ENCODE data around the gene TMEM131L. TPM values are rescaled to one million over a fixed set of nuclear protein-coding genes. Genes with fewer than 3 reads are reported as not detected.

Gene TMEM131L
- polyA plus RNA-seq, 2 of the 4 experiments (the other 2 are of a cell fraction) = 3.4 to 5.0 TPM

DNA sequence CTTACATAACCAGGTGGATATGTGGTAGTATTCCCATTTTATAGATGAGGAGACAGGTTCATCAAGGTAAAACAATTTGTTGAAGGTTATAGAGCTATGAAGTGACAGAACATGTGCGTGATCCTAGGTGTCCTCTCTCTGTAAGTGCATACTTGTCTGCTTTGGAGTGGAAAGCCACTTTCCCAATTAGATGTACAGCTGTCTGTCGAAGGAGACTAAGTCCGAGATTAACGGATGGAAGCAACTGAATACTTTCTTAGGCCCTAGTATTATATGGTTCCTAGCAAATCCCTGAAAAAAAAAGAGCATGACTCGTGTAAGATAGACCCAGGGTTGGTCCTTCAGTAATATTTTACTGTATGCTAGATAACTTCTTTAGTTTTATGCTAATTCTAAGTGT, 19.7 kb downstream of the TMEM131L start:
- FAIRE-seq = no peak
- Histone ChIP-seq H3K27ac (0 out of 6 replicates have a peak overlapping the region, but pooled peaks of 1 of the 2 experiments have one; percentile 2), H3K4me2 (peak overlapping the region; percentile 68), H3K4me3 (no peak overlapping the region), H3K4me1 (peaks cover 23% of the 10 kb centered on the region), H3K9me3 (no peaks in the 10 kb centered on the region)
- CTCF ChIA-PET = interaction anchor here (1.9 kb wide), 1 partner anchor 20 kb away, joined by 9 read pairs; the partner anchor contains the start of gene TMEM131L
- peak; percentile 25 to 41; a peak in 3 of 6 replicates for ATAC-seq
- POLR2A ChIA-PET = interaction anchor here (1.6 kb wide), 1 partner anchor 20 kb away, joined by 4 read pairs; the partner anchor contains the start of gene TMEM131L
- 64% methylated on average over 5 of the region's 5 CpGs for WGBS (ENCODE audit: missing lambda C conversion rate)
- no peak for TF ChIP-seq POLR2A (IDR thresholded peaks at IDR 0.05; ENCODE audit: low read length)
- TF ChIP-seq BHLHE40 (IDR thresholded peaks at IDR 0.05; ENCODE audit: low read depth, low read length) = no peak
- TF ChIP-seq HOXB13 (CRISPR knock-in tag; IDR thresholded peaks at IDR 0.05; ENCODE audit: low read depth) = no peak
- TF ChIP-seq RARB (CRISPR knock-in tag; IDR thresholded peaks at IDR 0.05) = no peak
- TF ChIP-seq ELK1 (IDR thresholded peaks at IDR 0.05; ENCODE audit: low read depth, low read length) = no peak
- TF ChIP-seq PHF8 (IDR thresholded peaks at IDR 0.05; ENCODE audit: borderline replicate concordance, low read depth) = no peak
- no peak for TF ChIP-seq ESRRA (IDR thresholded peaks at IDR 0.05; ENCODE audit: borderline replicate concordance, low read length)
- TF ChIP-seq, protein P1, sequence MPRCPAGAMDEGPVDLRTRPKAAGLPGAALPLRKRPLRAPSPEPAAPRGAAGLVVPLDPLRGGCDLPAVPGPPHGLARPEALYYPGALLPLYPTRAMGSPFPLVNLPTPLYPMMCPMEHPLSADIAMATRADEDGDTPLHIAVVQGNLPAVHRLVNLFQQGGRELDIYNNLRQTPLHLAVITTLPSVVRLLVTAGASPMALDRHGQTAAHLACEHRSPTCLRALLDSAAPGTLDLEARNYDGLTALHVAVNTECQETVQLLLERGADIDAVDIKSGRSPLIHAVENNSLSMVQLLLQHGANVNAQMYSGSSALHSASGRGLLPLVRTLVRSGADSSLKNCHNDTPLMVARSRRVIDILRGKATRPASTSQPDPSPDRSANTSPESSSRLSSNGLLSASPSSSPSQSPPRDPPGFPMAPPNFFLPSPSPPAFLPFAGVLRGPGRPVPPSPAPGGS (IDR thresholded peaks at IDR 0.05) = no peak
- no peak for TF ChIP-seq RNF2 (IDR thresholded peaks at IDR 0.05; ENCODE audit: borderline replicate concordance, low read depth)
- TF ChIP-seq KDM1A (IDR thresholded peaks at IDR 0.05; ENCODE audit: low read depth) = no peak
- TF ChIP-seq, protein P2, sequence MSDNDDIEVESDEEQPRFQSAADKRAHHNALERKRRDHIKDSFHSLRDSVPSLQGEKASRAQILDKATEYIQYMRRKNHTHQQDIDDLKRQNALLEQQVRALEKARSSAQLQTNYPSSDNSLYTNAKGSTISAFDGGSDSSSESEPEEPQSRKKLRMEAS (IDR thresholded peaks at IDR 0.05) = no peak
- no peak for DNase-seq (ENCODE audit: low read depth in 1 of 2, low spot score in 1 of 2)

DNA sequence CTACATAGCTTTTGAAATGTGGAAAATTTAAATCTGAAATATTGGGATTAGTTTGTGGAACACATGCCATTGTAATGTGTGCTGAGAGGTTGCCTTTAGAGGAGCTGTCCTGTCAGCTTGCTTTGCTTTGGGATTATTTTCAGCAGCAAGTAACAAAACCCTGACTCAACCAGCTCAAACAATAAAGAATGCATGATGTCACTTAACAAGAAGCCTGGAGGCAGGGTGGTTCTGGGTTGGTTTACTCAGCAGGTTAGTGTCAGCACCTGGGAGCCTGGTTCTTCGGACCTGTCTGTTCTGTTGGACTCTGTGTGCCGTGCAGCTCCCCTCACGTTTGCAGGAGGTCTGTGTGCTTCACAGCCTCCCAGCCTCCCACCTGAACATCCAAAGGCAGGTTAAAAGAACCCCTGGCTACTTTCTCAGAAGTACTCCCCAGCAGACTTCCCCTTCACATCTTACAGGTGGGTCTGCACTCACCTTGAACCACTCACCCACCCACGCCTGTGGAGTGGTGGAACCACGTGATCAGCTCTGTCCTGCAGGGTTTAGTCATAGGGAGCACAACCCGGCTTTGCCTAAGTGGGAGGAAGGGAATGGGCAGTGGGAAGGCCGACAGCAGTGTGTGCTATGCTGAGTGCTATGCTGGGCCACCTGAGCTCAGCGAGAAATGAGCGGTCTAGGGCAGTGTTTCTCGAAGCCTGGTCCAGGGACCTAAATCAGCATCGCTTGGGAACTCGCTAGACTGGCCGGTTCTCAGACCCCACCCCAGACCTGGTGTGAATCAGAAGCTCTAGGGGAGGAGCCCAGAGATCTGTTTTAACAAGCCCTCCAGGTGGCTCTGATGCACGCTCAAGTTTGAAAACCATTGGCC, 20.4 kb downstream of the TMEM131L start:
- CTCF ChIA-PET = interaction anchor here (0.7 to 1.9 kb wide), 3 partner anchors 8 to 88 kb away, joined by 3 to 9 read pairs (median 4); partner anchors contain the start of gene TMEM131L
- DNase-seq (ENCODE audit: low read depth in 1 of 2, low spot score in 1 of 2) (peak; percentile 37 to 52), FAIRE-seq (no peak), ATAC-seq (peak; percentile 86 to 88)
- H3K9me3 ChIP-seq = no peaks in the 10 kb centered on the region
- WGBS (ENCODE audit: missing lambda C conversion rate) = 69% methylated on average over 14 of the region's 14 CpGs
- POLR2A ChIA-PET = interaction anchor here (1.6 kb wide), 1 partner anchor 21 kb away, joined by 4 read pairs; the partner anchor contains the start of gene TMEM131L
- no peak overlapping the region for H3K4me3 ChIP-seq
- peak overlapping the region; percentile 68 for H3K4me2 ChIP-seq
- TF ChIP-seq BHLHE40 (IDR thresholded peaks at IDR 0.05; ENCODE audit: low read depth, low read length) (no peak), HES2 (IDR thresholded peaks at IDR 0.05) (no peak), HEYL (CRISPR knock-in tag; IDR thresholded peaks at IDR 0.05) (no peak), KDM1A (IDR thresholded peaks at IDR 0.05; ENCODE audit: low read depth) (no peak), ESRRA (IDR thresholded peaks at IDR 0.05; ENCODE audit: borderline replicate concordance, low read length) (no peak), ATOH8 (CRISPR knock-in tag; IDR thresholded peaks at IDR 0.05; ENCODE audit: low read depth) (no peak), EHF (CRISPR knock-in tag; IDR thresholded peaks at IDR 0.05) (no peak), GATA3 (IDR thresholded peaks at IDR 0.05; ENCODE audit: borderline replicate concordance) (no peak; the same call in 1 of the 2 replicates), HDAC2 (IDR thresholded peaks at IDR 0.05) (no peak), MYC (IDR thresholded peaks at IDR 0.05; ENCODE audit: borderline replicate concordance, low read length) (no peak)
- TF ChIP-seq, protein P3, sequence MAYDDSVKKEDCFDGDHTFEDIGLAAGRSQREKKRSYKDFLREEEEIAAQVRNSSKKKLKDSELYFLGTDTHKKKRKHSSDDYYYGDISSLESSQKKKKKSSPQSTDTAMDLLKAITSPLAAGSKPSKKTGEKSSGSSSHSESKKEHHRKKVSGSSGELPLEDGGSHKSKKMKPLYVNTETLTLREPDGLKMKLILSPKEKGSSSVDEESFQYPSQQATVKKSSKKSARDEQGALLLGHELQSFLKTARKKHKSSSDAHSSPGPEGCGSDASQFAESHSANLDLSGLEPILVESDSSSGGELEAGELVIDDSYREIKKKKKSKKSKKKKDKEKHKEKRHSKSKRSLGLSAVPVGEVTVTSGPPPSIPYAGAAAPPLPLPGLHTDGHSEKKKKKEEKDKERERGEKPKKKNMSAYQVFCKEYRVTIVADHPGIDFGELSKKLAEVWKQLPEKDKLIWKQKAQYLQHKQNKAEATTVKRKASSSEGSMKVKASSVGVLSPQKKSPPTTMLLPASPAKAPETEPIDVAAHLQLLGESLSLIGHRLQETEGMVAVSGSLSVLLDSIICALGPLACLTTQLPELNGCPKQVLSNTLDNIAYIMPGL (CRISPR knock-in tag; IDR thresholded peaks at IDR 0.05; ENCODE audit: borderline replicate concordance) = no peak
- TF ChIP-seq, protein P2 (IDR thresholded peaks at IDR 0.05) = no peak
- H3K4me1 ChIP-seq = peaks cover 23% of the 10 kb centered on the region
- peak overlapping the region; percentile 56 to 65; a peak in 4 of 6 replicates for H3K27ac ChIP-seq

Data from A549 (cell line).